Inferior parietal cortex (tissue), 1 donor: Measurements from ENCODE around the gene GTF3C4.
"Not testable (repeated sequence)": the region's sequence is repeated elsewhere in the genome, so short reads cannot be mapped to it uniquely, and the experiment has no call there.

Experiments used
- DNase-seq: peaks from one replicate; pipeline ENCODE4 v3.0.0-alpha.2; 2016; ENCODE audit errors: extremely low spot score

GTF3C4 gene

DNA sequence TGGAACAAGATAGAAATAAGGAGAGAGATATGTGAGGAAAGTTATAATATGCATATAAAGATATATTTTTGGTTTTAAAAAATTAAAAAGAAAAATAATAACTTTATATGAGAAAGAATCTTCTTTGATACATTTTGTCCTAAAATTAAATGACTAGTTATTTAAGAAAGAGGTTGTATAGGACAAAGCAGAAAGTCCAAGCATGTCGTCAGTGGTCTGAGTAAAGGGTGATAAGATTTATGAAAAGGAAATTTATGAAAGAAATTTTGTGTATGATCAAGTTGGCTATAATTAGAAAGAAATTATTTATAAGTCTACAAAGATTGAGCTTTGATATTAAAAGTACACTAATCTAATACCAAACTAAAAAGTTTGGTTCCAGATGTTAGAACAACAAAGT is 32.0 kb downstream of the GTF3C4 start:
- no peak for DNase-seq

DNA sequence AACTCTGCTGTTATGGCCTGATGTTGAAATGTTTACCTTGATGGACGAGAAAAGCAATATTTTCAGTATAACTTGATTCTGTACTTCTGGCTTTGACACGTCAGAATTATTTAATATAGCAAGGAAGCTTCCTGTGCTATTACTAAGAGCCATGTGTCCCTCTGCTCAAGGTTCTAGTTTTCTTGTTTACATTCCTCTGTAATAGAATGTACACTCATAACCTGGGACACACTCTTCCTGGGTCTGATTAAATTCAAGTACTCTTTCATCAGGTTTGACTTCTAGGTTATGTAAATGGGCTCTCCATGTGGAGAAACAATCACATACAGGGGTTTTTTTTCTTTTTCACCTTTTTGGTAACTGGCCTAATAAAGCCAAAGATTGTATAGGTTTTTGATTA is 33.1 kb downstream of the GTF3C4 start:
- no peak for DNase-seq

DNA sequence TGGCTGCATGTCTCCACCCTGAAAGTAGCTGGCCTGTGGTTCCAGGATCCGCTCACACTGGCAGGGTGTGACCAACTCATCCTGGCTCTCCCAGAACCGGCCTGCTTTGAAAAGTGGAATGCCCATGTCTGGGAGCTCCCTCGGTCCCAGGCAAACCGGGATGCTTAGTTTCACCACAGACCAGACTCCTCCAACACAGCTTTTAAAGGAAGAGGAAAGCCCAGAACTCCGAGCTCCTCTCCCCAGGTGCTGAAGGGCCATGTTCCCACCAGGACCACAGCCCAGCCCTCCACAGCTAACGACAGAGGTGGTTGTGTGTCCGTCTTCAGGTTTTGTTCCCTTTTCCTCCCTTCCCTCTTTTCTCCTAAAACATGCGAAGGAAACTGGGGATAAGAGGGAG is 38.0 kb downstream of the GTF3C4 start:
- no peak for DNase-seq

DNA sequence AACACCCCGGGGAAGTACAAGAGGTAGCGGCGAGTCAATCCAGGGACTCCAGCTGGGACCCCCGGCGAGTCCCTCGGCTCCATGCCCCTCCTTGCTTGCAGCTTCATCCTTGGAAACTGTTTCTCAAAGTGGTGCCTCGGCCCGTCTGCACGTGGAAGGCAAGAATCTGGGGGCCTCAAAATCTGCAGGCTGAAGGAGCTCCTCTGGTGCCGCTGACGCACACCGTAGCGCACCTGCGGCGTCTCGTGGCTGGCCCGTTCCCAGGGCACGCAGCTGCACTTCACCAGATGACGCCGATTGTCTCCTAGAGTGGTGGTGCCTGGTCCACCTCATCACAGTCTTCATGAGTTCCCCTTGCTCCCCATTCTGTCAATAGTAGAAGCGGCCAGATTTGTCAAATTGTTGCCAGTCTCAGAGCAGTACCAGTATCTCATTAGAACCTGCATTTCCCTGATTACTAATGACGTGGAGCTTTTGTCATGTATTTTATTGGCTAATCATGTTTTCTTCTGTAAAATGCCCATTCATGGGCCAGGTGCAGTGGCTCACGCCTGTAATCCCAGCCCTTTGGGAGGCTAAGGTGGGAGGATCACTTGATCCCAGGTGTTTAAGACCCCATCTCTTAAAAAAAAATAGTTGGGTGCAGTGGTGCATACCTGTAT is 38.6 kb downstream of the GTF3C4 start:
- DNase-seq = no peak

DNA sequence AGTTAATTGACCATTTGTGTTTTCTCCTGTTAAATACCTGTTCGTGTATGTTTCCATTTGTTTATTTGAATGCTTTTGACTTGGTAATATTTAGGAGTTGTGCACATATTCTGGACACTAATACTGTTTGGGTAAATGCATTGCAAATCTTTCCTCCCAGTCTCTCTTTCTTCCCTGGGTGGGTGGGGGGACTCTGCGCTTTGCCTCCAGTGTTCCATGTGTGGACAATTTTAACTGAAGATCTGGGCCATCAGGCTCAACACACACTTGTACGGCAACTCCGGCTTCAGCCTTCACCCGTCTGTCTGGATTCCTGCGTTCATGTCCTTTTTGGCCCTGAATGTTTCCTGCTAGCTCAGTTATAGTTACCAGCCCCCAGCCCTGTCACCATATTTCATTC is 40.1 kb downstream of the GTF3C4 start:
- DNase-seq = no peak

DNA sequence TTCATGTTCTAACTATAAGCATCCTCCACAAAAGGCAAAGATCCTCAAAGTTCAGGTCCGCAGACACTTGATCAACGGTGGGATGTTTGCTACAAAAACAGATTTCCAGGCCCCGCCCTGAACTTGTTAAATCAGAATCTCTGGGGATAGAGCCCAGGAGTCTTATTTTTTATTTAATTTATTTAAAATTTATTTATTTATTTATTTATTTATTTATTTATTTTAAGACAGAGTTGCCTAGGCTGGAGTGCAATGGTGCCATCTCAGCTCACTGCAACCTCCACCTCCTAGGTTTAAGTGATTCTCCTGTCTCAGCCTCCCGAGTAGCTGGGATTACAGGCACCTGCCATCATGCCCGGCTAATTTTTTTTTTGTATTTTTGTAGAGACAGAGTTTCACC is 40.9 kb downstream of the GTF3C4 start:
- DNase-seq = not testable (repeated sequence)

DNA sequence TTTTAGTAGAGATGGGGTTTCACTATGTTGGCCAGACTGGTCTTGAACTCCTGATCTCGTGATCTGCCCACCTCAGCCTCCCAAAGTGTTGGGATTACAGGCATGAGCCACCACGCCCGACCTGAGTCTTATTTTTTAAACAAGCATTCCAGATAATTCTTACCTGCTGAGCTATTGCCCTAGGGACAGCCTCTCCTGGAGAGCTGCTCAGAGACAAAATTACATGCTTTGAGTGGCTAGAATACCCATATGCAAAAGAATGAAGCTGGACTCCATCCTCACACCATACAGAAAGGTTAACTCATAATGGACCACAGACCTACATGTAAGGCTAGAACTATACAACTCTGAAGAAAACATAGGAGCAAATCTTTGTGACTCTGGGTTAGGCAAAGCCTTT is 41.6 kb downstream of the GTF3C4 start:
- no peak for DNase-seq

DNA sequence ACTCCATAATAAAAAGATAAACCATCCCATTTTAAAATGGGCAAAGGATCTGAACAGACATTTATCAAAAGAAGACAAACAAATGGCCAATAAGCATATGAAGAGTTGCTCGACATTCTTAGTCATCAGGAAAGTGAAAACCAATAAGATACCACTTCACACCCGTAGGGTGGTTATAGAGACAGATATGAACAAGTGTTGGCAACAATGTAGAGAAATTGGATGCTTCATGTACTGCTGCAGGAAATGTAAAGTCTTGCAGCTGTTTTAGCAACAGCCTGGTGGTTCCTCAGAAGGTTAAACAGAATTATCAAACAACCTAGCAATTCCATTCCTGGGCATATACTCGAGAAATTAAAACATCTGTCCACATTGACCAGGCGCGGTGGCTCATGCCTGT is 42.5 kb downstream of the GTF3C4 start:
- no peak for DNase-seq

DNA sequence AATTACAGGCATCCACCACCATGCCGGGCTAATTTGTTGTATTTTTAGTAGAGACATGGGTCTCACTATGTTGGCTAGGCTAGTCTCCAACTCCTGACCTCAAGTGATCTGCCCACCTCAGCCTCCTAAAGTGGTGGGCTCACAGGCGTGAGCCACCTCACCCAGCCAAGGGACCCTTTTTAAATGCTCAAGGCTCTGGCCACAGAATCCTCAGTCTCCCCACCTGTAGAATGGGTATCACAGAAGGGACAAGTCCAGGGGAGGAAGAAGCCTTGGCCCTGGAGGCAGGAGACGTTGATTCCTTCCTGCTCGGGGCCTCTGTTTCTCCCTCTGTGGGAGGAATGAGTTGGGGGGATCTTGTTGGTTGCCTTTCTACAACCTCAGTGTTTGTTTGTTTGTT is 45.7 kb downstream of the GTF3C4 start:
- DNase-seq = no peak

DNA sequence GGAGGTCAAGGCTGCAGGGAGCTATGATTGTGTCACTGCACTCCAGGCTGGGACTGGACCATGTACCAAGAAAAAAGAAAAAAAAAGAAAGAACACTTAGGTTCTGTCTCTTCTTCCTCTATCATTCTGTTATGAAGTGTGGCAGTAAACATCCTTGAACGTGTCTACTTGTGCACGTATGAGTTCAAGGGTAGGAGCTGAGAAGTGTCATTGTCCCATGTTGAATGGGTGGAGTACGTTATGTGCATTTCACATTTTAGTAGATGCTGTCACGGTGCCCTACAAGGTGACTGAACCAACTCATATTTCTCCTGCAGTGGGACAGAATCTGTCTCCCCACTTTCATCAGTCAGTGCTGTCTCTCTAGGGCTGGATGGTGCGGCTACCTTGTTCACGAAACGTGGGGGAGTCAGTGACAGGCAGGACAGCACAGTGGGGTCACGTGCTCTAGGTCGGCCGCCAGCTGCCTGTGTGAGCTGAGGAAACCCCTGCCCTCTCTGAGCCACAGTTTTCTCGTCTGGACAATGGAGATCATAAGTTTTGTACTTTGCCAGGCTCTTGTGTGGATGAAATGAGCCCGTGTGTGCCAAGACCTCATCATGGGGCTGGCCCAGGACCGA is 47.2 kb downstream of the GTF3C4 start:
- DNase-seq = no peak

DNA sequence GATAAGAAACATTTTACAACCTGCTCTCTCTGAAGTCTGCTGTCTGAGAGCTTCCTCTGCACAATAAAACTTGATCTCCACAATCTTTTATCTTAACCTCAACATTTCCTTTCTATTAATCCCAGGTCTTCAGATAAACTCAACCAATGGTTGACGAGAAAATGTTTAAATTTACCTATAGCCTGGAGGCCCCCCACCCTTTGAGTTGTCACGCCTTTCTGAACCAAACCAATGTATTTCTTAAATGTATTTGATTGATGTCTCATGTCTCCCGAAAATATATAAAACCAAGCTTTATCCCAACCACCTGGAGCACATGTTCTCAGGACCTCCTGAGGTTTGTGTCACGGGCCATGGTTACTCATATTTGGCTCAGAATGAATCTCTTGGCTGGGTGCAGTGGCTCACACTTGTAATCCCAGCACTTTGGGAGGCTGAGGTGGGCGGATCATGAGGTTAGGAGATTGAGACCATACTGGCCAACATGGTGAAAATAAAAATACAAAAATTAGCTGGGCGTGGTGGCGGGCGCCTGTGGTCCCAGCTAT is 48.2 kb downstream of the GTF3C4 start:
- not testable (repeated sequence) for DNase-seq

DNA sequence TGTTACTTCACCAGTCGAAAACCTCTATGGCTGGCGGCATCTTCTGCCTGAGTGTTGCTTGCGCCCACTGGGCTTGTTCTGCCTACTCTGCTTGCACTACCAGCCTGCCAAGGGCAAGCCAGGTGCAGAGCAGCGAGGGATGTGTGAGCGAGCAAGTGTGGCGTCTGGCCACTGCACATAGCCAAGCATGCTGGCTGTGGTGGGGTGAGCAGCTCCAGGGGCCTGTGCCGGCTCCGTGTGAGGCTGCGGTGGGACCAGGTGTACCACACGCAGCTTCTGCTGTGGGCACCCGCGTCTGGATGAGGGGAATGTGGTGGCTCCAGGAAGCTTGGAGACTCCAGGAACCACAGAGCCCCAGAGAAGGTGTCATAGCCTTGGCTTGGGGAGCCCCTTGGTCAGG is 51.4 kb downstream of the GTF3C4 start:
- no peak for DNase-seq

DNA sequence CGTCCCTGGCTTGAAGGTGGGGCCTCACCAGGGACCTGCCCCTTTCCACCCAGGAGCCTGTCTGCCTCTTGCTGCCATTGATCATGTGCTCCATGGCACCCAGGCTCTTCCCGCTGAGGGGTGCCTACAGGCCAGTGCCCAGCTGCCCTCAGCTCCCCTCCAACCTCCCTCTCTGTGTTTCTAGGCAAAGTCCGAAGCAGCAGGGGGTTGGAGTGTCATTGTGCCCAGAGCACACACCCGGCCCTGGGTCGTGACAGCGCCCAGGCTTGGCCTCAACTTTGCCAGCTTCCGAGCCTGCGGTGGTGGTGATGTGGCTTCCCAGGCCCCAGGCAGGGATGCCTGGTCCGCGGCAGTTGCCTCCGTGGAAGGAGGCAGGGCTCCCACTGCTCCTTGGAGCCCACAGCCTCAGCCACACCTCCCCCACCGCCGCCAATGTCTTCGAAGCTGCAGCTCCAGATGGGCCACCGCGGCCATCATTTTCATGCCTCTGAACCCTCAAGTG is 52.4 kb downstream of the GTF3C4 start:
- DNase-seq = no peak

DNA sequence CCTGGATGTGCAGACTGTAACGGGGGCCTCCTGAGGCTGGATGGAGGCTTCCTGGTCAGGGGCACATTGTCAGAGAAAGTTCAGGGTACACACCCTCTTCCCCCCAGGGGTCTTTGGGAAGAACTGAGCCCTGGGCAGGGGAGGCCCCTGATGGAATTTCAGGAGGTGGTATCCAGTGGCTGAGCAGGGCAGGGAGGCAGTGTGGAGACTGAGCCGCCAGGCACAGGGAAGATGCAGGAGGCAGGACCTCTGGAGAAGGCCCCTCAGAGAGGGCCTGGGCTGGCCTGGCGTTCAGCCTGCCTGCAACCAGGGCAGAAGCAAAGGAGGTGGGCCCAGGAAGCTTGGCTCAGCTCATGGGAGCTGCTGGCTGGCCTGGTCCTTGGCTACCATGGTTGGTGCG is 53.5 kb downstream of the GTF3C4 start:
- no peak for DNase-seq

DNA sequence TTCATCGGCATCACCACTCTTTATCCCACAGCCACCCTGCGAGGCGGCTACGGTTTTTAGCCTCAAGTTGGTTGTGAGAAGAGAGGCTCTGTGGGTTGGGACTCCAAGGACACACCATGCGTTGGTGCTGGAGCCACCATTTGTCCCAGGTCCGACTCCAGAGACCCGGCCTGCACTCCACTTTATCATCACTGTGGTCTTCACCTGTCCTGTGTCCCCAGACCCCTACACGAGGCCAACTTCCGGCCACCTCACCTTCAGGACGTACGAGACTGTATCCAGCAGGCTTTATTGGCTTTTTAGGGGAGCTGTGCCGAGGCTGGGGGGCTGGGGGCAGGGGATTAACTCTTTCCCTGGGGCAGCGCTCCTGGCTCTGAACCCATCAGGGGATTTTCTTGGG is 55.0 kb downstream of the GTF3C4 start:
- DNase-seq = no peak

DNA sequence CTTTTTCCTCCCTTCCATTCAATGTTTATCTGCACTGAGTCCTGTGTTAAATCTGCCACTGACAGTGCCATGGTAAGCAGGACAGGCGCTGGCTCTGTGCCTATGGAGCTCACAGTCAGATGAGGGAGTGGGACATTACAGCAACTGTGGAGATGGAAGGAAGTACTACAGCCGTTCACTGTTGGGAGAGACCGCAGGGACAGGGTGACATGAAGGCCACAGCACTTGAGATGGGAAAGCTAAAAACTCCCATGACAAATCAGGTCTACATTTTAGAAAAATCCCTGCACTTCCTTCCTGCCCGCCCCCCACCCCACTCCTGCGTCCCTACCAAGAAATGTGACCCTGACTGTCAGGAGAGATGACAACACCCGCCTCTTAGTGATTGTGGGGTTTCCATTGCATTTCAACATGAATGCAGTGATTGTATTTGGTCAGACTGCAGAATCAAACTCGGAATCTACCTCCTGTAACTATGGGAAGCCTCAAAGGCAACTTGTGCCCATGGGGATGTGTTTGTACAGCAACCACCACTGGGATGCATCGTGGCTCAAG is 56.4 kb downstream of the GTF3C4 start:
- DNase-seq = no peak

DNA sequence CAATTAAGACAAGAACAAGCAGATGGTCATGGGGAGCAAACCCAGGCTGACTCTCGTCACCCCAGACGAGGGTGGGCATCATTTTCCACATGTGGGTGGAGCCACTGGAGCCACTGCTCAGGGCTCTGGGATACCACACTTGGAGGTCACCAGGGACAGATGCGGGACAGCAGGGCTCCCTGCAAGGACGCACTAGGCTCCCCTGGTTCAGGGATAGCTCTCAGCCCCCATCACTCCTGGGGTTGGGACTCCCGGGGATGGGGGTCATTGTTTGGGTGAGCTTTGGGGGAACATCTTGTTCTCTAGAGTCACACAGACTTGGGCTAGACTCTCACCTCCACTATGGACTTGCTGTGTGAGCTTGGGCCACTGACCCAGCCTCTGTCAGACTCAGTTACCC is 57.8 kb downstream of the GTF3C4 start:
- no peak for DNase-seq

DNA sequence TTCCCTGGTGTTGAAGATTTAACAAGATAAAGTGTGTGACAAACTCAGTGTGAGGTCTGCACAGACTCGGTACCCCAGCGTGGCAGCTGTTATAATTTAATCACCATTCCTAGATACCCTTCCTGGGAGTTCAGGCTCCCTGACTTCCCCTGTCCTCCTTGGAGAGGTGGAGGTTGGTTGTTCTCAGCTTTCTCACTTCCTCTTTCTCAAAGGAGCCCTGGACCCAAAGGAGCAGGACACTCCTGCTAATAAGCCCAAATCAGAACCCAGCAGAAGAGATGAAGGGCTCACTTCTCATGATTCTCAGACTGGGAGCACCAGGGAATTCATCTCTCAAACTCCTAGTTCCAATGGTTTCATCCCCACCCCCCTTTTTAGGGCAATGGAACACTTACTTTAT is 58.2 kb downstream of the GTF3C4 start:
- no peak for DNase-seq

DNA sequence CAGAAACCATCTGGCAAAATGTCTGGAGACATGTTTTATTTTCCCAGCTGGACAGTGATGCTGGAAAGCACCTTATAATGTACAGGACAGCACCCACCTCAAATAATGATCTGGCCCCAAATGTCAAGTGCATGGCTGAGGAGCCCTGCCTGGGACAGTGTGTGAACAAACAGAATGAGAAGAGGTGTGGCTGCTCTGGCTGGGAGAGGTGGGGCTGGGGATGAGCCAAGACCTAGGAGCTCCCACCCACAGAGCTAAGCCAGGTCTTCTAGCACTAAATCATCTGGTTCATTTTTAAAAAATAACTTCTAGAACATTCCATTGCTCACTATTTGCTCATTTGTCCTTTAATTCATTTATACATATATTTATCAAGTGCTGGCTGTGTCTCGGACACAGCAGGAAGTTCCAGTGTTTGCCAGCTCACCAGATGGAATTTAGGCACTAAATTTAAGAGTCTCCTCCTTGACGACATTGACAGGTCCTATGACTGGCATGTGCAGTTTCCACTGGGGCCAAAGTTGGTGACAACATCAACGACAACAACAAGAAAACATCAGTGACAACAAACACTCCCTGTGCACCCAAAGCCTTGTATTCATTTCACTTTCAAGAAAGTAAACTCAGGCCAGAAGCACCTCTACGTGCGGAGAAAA is 59.1 kb downstream of the GTF3C4 start:
- no peak for DNase-seq

DNA sequence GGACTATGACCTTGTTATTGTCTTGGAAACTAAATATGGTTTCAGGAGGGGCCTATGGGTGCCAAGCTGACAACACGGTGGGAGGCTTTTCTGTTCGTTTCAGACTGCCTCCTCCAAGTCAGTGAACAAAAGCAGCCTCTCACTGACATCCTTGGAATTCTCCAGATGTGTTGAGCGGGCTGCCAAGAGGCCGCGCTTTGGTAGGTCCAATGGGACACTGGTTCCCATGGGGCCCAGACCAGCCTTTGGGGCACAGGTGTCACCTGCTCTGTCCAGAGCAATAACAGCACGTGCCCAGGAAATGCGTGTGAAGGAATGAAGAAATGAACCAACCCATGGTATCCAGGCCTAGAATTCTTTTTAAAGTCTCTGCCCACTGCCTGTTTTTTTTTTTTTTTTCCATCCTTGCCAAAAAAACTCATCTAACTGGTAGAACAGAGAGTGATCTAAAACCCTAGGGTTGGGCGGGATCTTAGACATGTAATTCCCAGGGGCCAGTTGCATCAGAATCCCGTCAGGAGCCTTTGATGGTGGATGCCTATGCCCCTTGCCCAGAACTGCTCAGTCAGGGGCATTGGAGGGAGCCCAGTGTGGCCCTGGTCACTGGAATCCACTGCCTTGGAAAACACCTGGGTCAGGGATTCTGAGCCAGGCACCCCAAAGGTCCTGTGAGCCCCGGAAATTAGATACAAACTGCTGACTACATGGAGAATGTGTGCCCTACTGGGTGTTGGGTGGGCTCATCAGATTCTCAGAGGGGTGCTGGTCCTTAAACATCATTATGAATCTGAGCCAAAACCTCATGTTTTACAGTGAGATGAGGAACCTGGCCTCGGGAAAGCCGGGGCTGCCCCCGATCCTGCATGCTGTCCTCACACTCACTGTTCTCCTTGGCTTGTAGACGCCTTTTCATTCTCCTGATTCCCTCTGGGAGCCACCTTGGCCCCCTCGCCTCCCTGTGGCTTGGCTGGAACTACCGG is 60.1 kb downstream of the GTF3C4 start:
- no peak for DNase-seq

DNA sequence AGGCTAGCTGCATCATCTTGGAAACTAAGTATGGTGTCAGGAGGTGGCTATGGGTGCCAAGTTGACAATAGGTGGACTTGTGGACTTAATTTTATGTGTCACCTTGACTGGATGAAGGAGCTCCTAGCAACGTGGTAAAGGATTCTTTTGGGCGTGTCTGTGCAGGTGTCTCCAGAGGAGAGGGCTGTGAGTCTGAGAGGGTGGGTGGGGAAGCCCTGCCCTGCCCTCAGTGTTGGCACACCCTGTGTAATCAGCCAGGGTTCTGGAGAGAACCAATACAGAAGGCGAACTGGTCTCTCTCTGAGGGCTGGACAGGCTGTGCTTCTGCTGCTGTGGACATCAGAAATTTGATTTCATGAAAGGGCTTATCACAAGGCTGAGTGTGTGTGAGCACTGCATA is 61.0 kb downstream of the GTF3C4 start:
- DNase-seq = no peak
